H1 (cell line): ENCODE measurements around the gene NKAIN2. TPM values are rescaled to one million over a fixed set of nuclear protein-coding genes. Genes with fewer than 3 reads are reported as not detected.

Experiments used
- CTCF ChIA-PET: fragments of 300-600 bp; sonication (Branson Sonifier 250); formaldehyde crosslinking; loops from one replicate; lab custom pipeline; 2021; ENCODE audit not compliant: partially characterized antibody; lab: Charles Lee
- POLR2A ChIA-PET: fragments of 300-600 bp; sonication (Branson Sonifier 250); formaldehyde crosslinking; loops from one replicate; lab custom pipeline; 2021; ENCODE audit warnings: inconsistent platforms; ENCODE audit not compliant: partially characterized antibody; lab: Charles Lee
- DNase-seq, 2 experiments: peaks; one replicate each; pipeline versions ENCODE4 v3.0.0 to v3.0.0-alpha.2; 2010 to 2022; ENCODE audit warnings: low spot score in 2 of 2, low read depth in 1 of 2, mixed read lengths in 1 of 2
- FAIRE-seq: peaks from 2 replicates; lab custom pipeline; 2011; peaks lifted over from hg19 to GRCh38; lab: Jason Lieb, UNC
- H2AFZ ChIP-seq: 2 replicates; pipeline ENCODE4 v1.8.1; 2012; ENCODE audit warnings: low read length, inconsistent platforms
- H2AK5ac ChIP-seq: 2 replicates; pipeline ENCODE4 v1.6.1; 2013; ENCODE audit warnings: low read depth, low read length
- H2BK120ac ChIP-seq: replicated peaks from 2 replicates; pipeline ENCODE3; 2013; ENCODE audit warnings: low read depth, low read length, inconsistent platforms
- H2BK12ac ChIP-seq: 2 replicates; pipeline ENCODE4 v1.6.1; 2013; ENCODE audit warnings: low read depth, low read length
- H2BK15ac ChIP-seq: 2 replicates; pipeline ENCODE4 v1.6.1; 2013; ENCODE audit warnings: low read length
- H2BK20ac ChIP-seq: 2 replicates; pipeline ENCODE4 v1.6.1; 2013; ENCODE audit warnings: low read length
- H2BK5ac ChIP-seq: 2 replicates; pipeline ENCODE4 v1.6.1; 2013; ENCODE audit warnings: low read depth, low read length
- H3K14ac ChIP-seq: 2 replicates; pipeline ENCODE4 v1.6.1; 2013; ENCODE audit warnings: inconsistent platforms; ENCODE audit not compliant: insufficient read length
- H3K18ac ChIP-seq: 2 replicates; pipeline ENCODE4 v1.6.1; 2013; ENCODE audit warnings: low read length; ENCODE audit errors: extremely low read depth
- H3K23ac ChIP-seq: 2 replicates; pipeline ENCODE4 v1.6.1; 2013; ENCODE audit warnings: inconsistent platforms; ENCODE audit not compliant: insufficient read length
- H3K23me2 ChIP-seq: 2 replicates; pipeline ENCODE4 v1.6.1; 2013; ENCODE audit warnings: low read depth, low read length
- H3K27ac ChIP-seq: 2 replicates; pipeline ENCODE4 v1.6.1; 2011; ENCODE audit warnings: low read depth, low read length, inconsistent platforms
- H3K27me3 ChIP-seq, 4 experiments: replicated peaks in 1 of 4; 1 replicate in 1 of 4; 2 replicates in 3 of 4; pipeline versions ENCODE4 v1.6.1 to v1.8.1; 2011 to 2013; ENCODE audit warnings: low read length in 3 of 4, mild to moderate bottlenecking in 3 of 4, inconsistent platforms in 2 of 4, mixed read lengths in 2 of 4, moderate library complexity in 1 of 4; ENCODE audit not compliant: control insufficient read depth in 3 of 4, insufficient read depth in 3 of 4; ENCODE audit errors: extremely low read depth in 1 of 4
- H3K36me3 ChIP-seq, 4 experiments: 2 replicates each; pipeline versions ENCODE4 v1.6.1 to v1.8.1; 2011 to 2013; ENCODE audit warnings: mild to moderate bottlenecking in 4 of 4, low read length in 3 of 4, moderate library complexity in 2 of 4, control low read depth in 1 of 4, inconsistent platforms in 1 of 4; ENCODE audit not compliant: insufficient read depth in 4 of 4, control insufficient read depth in 2 of 4
- H3K4ac ChIP-seq: replicated peaks from 2 replicates; pipeline ENCODE3; 2013; ENCODE audit warnings: low read length, low read depth, mixed read lengths, inconsistent platforms; ENCODE audit not compliant: insufficient read length
- H3K4me1 ChIP-seq, 4 experiments: replicated peaks in 1 of 4; 1 replicate in 1 of 4; 2 replicates in 3 of 4; pipeline versions ENCODE4 v1.6.1 to v1.8.1; 2011 to 2013; ENCODE audit warnings: low read length in 3 of 4, inconsistent platforms in 2 of 4, mixed read lengths in 1 of 4; ENCODE audit not compliant: insufficient read depth in 4 of 4, control insufficient read depth in 3 of 4
- H3K4me2 ChIP-seq, 2 experiments: 2 replicates each; pipeline versions ENCODE4 v1.6.1 to v1.8.1; 2011 to 2013; ENCODE audit warnings: low read depth in 2 of 2, low read length in 2 of 2, control low read depth in 1 of 2, inconsistent platforms in 1 of 2, mild to moderate bottlenecking in 1 of 2; ENCODE audit not compliant: insufficient read depth in 1 of 2
- H3K4me3 ChIP-seq, 4 experiments: fragments of 200-600, 300-600 bp in 1 of 4; sonication (generic), shearing (Covaris generic), sonication (Bioruptor Twin) in 1 of 4; 2 replicates each; pipeline versions ENCODE4 v1.5.1 to v1.8.1; 2011 to 2016; ENCODE audit warnings: low read length in 4 of 4, low read depth in 3 of 4, control low read depth in 2 of 4, inconsistent platforms in 2 of 4, mild to moderate bottlenecking in 2 of 4, mixed read lengths in 1 of 4, moderate library complexity in 1 of 4; ENCODE audit not compliant: insufficient read depth in 2 of 4; ENCODE audit errors: extremely low read depth in 1 of 4
- H3K56ac ChIP-seq: replicated peaks from 2 replicates; pipeline ENCODE3; 2013; ENCODE audit warnings: low read depth, mild to moderate bottlenecking, mixed read lengths, low read length, inconsistent platforms; ENCODE audit not compliant: insufficient read length
- H3K79me1 ChIP-seq: 2 replicates; pipeline ENCODE4 v1.6.1; 2013; ENCODE audit warnings: low read depth, low read length, control low read depth
- H3K79me2 ChIP-seq, 2 experiments: 2 replicates each; pipeline versions ENCODE4 v1.6.1 to v1.8.1; 2012 to 2013; ENCODE audit warnings: low read length in 2 of 2, mild to moderate bottlenecking in 2 of 2, inconsistent platforms in 1 of 2; ENCODE audit not compliant: insufficient read depth in 2 of 2, control insufficient read depth in 1 of 2
- H3K9ac ChIP-seq, 4 experiments: replicated peaks in 1 of 4; 1 replicate in 1 of 4; 2 replicates in 3 of 4; pipeline versions ENCODE4 v1.6.1 to v1.8.1; 2011 to 2013; ENCODE audit warnings: low read depth in 3 of 4, low read length in 3 of 4, control low read depth in 2 of 4, mild to moderate bottlenecking in 2 of 4, moderate library complexity in 2 of 4, inconsistent platforms in 1 of 4; ENCODE audit errors: extremely low read depth in 1 of 4
- H3K9me3 ChIP-seq, 2 experiments: 2 replicates each; pipeline versions ENCODE4 v1.6.1 to v1.8.1; 2012 to 2013; ENCODE audit warnings: mild to moderate bottlenecking in 2 of 2, moderate library complexity in 2 of 2, control low read depth in 1 of 2, inconsistent platforms in 1 of 2, low read depth in 1 of 2, low read length in 1 of 2, mixed read lengths in 1 of 2; ENCODE audit not compliant: insufficient read depth in 2 of 2
- H4K20me1 ChIP-seq, 2 experiments: replicated peaks in 1 of 2; 2 replicates each; pipeline versions ENCODE3 to v1.8.1; 2011 to 2013; ENCODE audit warnings: inconsistent platforms in 2 of 2, low read length in 2 of 2, mild to moderate bottlenecking in 1 of 2; ENCODE audit not compliant: insufficient read depth in 2 of 2, control insufficient read depth in 1 of 2
- H4K5ac ChIP-seq: 2 replicates; pipeline ENCODE4 v1.6.1; 2013; ENCODE audit warnings: low read length, low read depth, mixed read lengths, inconsistent platforms; ENCODE audit not compliant: insufficient read length
- H4K8ac ChIP-seq: 2 replicates; pipeline ENCODE4 v1.8.0; 2013; ENCODE audit warnings: mild to moderate bottlenecking, moderate library complexity, low read length, inconsistent platforms; ENCODE audit not compliant: insufficient read depth; ENCODE audit errors: extremely low read depth
- H4K91ac ChIP-seq: replicated peaks from 2 replicates; pipeline ENCODE3; 2013; ENCODE audit warnings: low read length, mixed read lengths, inconsistent platforms; ENCODE audit not compliant: insufficient read length
- FOSL1 ChIP-seq: IDR thresholded peaks from 2 replicates; pipeline ENCODE4 v1.6.1; 2011; ENCODE audit warnings: mild to moderate bottlenecking, low read depth, low read length, moderate library complexity; ENCODE audit not compliant: insufficient read depth
- HDAC6 ChIP-seq: IDR thresholded peaks from one replicate; pipeline ENCODE4 v1.7.1; 2012; ENCODE audit warnings: low read depth, mild to moderate bottlenecking, inconsistent platforms, low read length, moderate library complexity
- TAF7 ChIP-seq: optimal IDR thresholded peaks from 2 replicates; pipeline ENCODE3; 2011; ENCODE audit warnings: low read depth, mild to moderate bottlenecking, inconsistent platforms, low read length, moderate library complexity, borderline replicate concordance
- WGBS, 2 experiments: shearing (Covaris generic) in 1 of 2; methylation state at CpG; one replicate each; pipeline versions ENCODE4 v1.1.6 to v1.1.7; 2013 to 2015; ENCODE audit warnings: low lambda C conversion rate in 2 of 2, mixed read lengths in 2 of 2, inconsistent platforms in 1 of 2, low coverage in 1 of 2, missing lambda C conversion rate in 1 of 2; ENCODE audit not compliant: insufficient replicate concordance in 2 of 2, insufficient coverage in 1 of 2, insufficient read length in 1 of 2; ENCODE audit errors: extremely low coverage in 1 of 2, missing lambda C conversion rate in 1 of 2; 5-methylcytosine and 5-hydroxymethylcytosine counted together
- polyA plus RNA-seq, 7 experiments: library from polyadenylated mRNA; depleted of rRNA in 3 of 7; stranded (reverse) in 5 of 7; unstranded in 2 of 7; fragments of >200 nt in 5 of 7; fragments of 200-250 nt in 2 of 7; gene quantifications; 1 replicate in 5 of 7; 2 replicates in 1 of 7; 4 replicates in 1 of 7; pipeline versions ENCODE4 v1.2.1 to v1.2.3, GENCODE V29; 2011 to 2013; ENCODE audit warnings: missing spikeins in 2 of 7, mixed read lengths in 2 of 7
- total RNA-seq: library from RNA; stranded (reverse); fragmentation: NEBNext Ultra II Directional; extraction: Animal tissue kit (Norgen Biotek cat#: 25700); gene quantifications from 2 replicates; pipeline ENCODE4 v1.2.1, GENCODE V29; 2021
- TF ChIP-seq, protein P1 (sequence below), 3 experiments: IDR thresholded peaks; 1 replicate in 2 of 3; 2 replicates in 1 of 3; pipeline versions ENCODE4 v1.5.1 to v1.6.1; 2011; ENCODE audit warnings: low read length in 3 of 3, mild to moderate bottlenecking in 3 of 3, inconsistent platforms in 2 of 3, low read depth in 1 of 3, moderate library complexity in 1 of 3; ENCODE audit not compliant: insufficient read depth in 1 of 3; ENCODE audit errors: control extremely low read depth in 1 of 3
- TF ChIP-seq, protein P2 (sequence below): IDR thresholded peaks from 2 replicates; pipeline ENCODE4 v1.6.1; 2011; ENCODE audit warnings: low read length, improper control_type of control experiment

The NKAIN2 gene
- total and polyA plus RNA-seq, 2 of the 8 experiments (the other 6 are each of a cell fraction or from before 2014, with no cell fraction given): 0.20 to 0.34 TPM

DNA sequence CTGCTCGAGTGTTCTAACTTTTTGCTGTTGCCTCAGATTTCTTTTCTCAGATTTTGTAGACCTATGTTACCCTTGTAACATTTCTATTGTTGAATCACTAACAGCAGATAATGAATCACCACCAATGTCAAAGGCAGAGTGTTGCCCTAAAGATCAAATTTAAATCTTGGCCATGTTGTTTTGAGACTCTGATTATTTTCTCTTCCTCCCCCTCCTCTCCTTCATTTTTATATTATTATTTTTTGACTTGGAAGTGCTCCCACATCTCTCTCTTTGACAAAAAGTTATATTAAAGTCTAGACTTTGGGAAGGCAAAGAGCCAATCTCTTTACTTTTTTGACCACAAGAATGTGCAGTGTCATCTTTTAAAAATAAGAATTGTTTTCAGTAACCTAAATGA, 422.7 kb downstream of the NKAIN2 start:
- Histone ChIP-seq H3K23ac (no peak overlapping the region), H2BK20ac (no peak overlapping the region), H4K8ac (no peak overlapping the region), H3K18ac (no peak overlapping the region), H4K20me1 (no peaks in the 10 kb centered on the region), H3K27ac (no peak overlapping the region), H3K79me1 (no peaks in the 10 kb centered on the region), H2BK5ac (no peak overlapping the region), H3K36me3 (no peaks in the 10 kb centered on the region), H3K27me3 (no peaks in the 10 kb centered on the region), H2AK5ac (no peak overlapping the region), H3K4me3 (no peak overlapping the region), H2BK15ac (no peak overlapping the region), H3K14ac (no peak overlapping the region), H3K9me3 (no peaks in the 10 kb centered on the region), H3K23me2 (no peaks in the 10 kb centered on the region), H4K91ac (no peak overlapping the region), H3K79me2 (no peaks in the 10 kb centered on the region), H3K56ac (no peak overlapping the region), H3K4me2 (no peak overlapping the region), H3K9ac (no peak overlapping the region), H3K4me1 (peaks cover 0 to 3% (median 0%) of the 10 kb centered on the region in 4 experiments; a peak in 1 of 7 replicates), H2BK120ac (no peak overlapping the region), H4K5ac (no peak overlapping the region), H2AFZ (no peak overlapping the region), H2BK12ac (no peak overlapping the region), H3K4ac (no peak overlapping the region)
- 85% methylated on average over 1 of the region's 1 CpG; no CpG with 5 or more reads in 1 of the 2 experiments for WGBS, 2 experiments
- ChIA-PET POLR2A (no interaction called here), CTCF (interaction anchor here (0.9 kb wide), 1 partner anchor 12 kb away, joined by 4 read pairs; no protein-coding TSS in a partner anchor)
- no peak for FAIRE-seq
- TF ChIP-seq, protein P1, sequence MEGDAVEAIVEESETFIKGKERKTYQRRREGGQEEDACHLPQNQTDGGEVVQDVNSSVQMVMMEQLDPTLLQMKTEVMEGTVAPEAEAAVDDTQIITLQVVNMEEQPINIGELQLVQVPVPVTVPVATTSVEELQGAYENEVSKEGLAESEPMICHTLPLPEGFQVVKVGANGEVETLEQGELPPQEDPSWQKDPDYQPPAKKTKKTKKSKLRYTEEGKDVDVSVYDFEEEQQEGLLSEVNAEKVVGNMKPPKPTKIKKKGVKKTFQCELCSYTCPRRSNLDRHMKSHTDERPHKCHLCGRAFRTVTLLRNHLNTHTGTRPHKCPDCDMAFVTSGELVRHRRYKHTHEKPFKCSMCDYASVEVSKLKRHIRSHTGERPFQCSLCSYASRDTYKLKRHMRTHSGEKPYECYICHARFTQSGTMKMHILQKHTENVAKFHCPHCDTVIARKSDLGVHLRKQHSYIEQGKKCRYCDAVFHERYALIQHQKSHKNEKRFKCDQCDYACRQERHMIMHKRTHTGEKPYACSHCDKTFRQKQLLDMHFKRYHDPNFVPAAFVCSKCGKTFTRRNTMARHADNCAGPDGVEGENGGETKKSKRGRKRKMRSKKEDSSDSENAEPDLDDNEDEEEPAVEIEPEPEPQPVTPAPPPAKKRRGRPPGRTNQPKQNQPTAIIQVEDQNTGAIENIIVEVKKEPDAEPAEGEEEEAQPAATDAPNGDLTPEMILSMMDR (IDR thresholded peaks at IDR 0.05; ENCODE audit: control extremely low read depth in 1 of 3, insufficient read depth in 1 of 3, low read depth in 1 of 3, low read length in 3 of 3): no peak
- TF ChIP-seq HDAC6 (no peak), FOSL1 (no peak), TAF7 (no peak)
- TF ChIP-seq, protein P2, sequence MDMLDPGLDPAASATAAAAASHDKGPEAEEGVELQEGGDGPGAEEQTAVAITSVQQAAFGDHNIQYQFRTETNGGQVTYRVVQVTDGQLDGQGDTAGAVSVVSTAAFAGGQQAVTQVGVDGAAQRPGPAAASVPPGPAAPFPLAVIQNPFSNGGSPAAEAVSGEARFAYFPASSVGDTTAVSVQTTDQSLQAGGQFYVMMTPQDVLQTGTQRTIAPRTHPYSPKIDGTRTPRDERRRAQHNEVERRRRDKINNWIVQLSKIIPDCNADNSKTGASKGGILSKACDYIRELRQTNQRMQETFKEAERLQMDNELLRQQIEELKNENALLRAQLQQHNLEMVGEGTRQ: no peak
- no peak for DNase-seq
